Fibroblast of mammary gland (primary cell): ENCODE data around the gene RABGAP1L.
"Not testable (repeated sequence)": the region's sequence is repeated elsewhere in the genome, so short reads cannot be mapped to it uniquely, and the experiment has no call there.

ENCODE experiments used
- DNase-seq: peaks from one replicate; pipeline ENCODE4 v3.0.0-alpha.2; 2010; ENCODE audit warnings: low read depth
- H3K4me3 ChIP-seq: 2 replicates; pipeline ENCODE4 v1.5.1; 2011; ENCODE audit warnings: low read depth, mild to moderate bottlenecking, low read length, moderate library complexity; ENCODE audit not compliant: control insufficient read depth
- CTCF ChIP-seq: conservative IDR thresholded peaks from 2 replicates; pipeline ENCODE4 v1.5.1; 2011; ENCODE audit warnings: low read depth, low read length, inconsistent platforms; ENCODE audit not compliant: control insufficient read depth, insufficient read depth

The RABGAP1L gene

GRCh38 chr1:174142836-174143235, 16.5 kb upstream of the RABGAP1L start:
- TF ChIP-seq CTCF: no peak
- H3K4me3 ChIP-seq: no peak overlapping the region
- no peak for DNase-seq

- H3K4me3 ChIP-seq, DNase-seq: not testable (repeated sequence)
Measured at GRCh38 chr1:174143727-174144396, 15.5 kb upstream of the RABGAP1L start.

- DNase-seq: not testable (repeated sequence)
Measured at GRCh38 chr1:174144397-174144783, 14.9 kb upstream of the RABGAP1L start.

GRCh38 chr1:174149216-174149615, 10.1 kb upstream of the RABGAP1L start:
- TF ChIP-seq CTCF: no peak
- DNase-seq: no peak
- H3K4me3 ChIP-seq: no peak overlapping the region

More at GRCh38 chr1:174144397-174144783, 14.9 kb upstream of the RABGAP1L start:
- not testable (repeated sequence) for H3K4me3 ChIP-seq

- TF ChIP-seq CTCF: no peak
- DNase-seq: no peak
- H3K4me3 ChIP-seq: no peak overlapping the region
Measured at GRCh38 chr1:174150499-174150898, 8.8 kb upstream of the RABGAP1L start.

GRCh38 chr1:174152427-174152826, 6.9 kb upstream of the RABGAP1L start:
- no peak for DNase-seq
- TF ChIP-seq CTCF: no peak
- H3K4me3 ChIP-seq: no peak overlapping the region

GRCh38 chr1:174153085-174153824, 6.1 kb upstream of the RABGAP1L start:
- no peak for TF ChIP-seq CTCF
- DNase-seq: no peak
- H3K4me3 ChIP-seq: no peak overlapping the region

- H3K4me3 ChIP-seq: no peak overlapping the region
- TF ChIP-seq CTCF: no peak
- DNase-seq: no peak
Measured at GRCh38 chr1:174153825-174154107, 5.6 kb upstream of the RABGAP1L start.
